AG04450 (cell line): Measurements from ENCODE around the gene FAM200B. TPM values are rescaled to one million over a fixed set of nuclear protein-coding genes. Genes with fewer than 3 reads are reported as not detected.
A peak's percentile ranks its signal among the peaks of the same experiment; 100 is the strongest.

Experiments used
- CTCF ChIA-PET: fragments of 300-600, 350-600 bp; formaldehyde crosslinking; extraction: SDS; loops from one replicate; lab custom pipeline; 2022; ENCODE audit warnings: antibody characterized with exemption, inconsistent platforms; lab: Charles Lee
- POLR2A ChIA-PET: fragments of 350-600 bp; formaldehyde crosslinking; extraction: SDS; loops from one replicate; lab custom pipeline; 2021; ENCODE audit warnings: antibody characterized with exemption, inconsistent platforms; lab: Yijun Ruan, JAX
- DNase-seq: peaks from one replicate; pipeline ENCODE4 v3.0.0-alpha.2; 2011; ENCODE audit warnings: low read depth, low spot score
- H3K27ac ChIP-seq: one replicate; pipeline ENCODE4 v1.5.1; 2012; ENCODE audit warnings: low read depth, low read length, control low read depth
- H3K27me3 ChIP-seq: one replicate; pipeline ENCODE4 v1.6.0; 2012; ENCODE audit warnings: low read length; ENCODE audit not compliant: control insufficient read depth, insufficient read depth
- H3K4me3 ChIP-seq: 2 replicates; pipeline ENCODE4 v1.5.1; 2011; ENCODE audit warnings: mild to moderate bottlenecking, low read depth, low read length, control low read depth
- H3K9me3 ChIP-seq: 2 replicates; pipeline ENCODE4 v1.5.1; 2012; ENCODE audit warnings: low read length; ENCODE audit not compliant: control insufficient read depth, insufficient read depth
- polyA plus RNA-seq: library from polyadenylated mRNA; depleted of rRNA; stranded (reverse); fragments of >200 nt; gene quantifications from 2 replicates; pipeline ENCODE4 v1.2.3, GENCODE V29; 2011
- TF ChIP-seq, protein P1 (sequence below): IDR thresholded peaks from 2 replicates; pipeline ENCODE4 v1.5.1; 2011; ENCODE audit warnings: low read depth, low read length, control low read depth, inconsistent platforms

FAM200B gene
- polyA plus RNA-seq, 1 experiment: 47.3 TPM

DNA sequence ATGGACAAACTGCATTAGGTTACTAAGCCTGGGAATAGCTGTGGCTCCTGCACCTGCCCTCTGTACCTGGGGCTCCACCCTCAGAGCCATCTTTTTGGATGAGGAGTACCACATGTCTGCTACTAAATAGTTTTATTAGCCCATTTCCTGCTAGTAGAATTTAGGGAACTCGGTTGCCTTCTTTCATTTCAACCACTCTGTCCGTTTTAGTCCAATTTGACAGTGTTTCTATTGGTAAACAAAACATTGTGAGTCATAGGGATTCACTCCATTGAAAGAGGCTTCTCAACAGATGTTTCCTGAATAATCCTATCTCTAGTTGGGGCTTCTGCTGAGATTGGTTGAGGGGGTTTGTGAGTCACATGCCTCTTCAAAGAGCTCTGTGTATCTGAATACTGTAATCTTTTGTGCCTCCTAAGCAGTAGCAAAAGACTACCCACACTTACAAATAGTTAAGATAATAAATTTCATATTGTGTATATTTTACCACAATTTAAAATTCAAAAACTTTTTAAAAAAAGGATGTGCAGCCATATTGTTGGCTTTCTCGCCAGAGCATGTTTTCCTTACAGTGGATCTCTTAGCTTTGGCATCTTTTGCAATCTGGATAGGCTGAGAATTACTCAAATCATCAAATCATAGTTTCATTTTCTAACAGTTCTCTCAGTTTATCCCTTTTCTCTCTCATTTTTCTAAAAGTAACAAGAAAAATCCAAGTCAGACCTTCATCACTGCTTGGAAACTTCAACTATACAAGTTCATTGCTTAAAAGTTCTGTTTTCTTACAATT lies 9.9 kb downstream of the FAM200B start:
- Histone ChIP-seq H3K9me3 (no peaks in the 10 kb centered on the region), H3K27ac (no peak overlapping the region), H3K27me3 (no peaks in the 10 kb centered on the region), H3K4me3 (no peak overlapping the region)
- peak; percentile 33 for DNase-seq
- TF ChIP-seq, protein P1, sequence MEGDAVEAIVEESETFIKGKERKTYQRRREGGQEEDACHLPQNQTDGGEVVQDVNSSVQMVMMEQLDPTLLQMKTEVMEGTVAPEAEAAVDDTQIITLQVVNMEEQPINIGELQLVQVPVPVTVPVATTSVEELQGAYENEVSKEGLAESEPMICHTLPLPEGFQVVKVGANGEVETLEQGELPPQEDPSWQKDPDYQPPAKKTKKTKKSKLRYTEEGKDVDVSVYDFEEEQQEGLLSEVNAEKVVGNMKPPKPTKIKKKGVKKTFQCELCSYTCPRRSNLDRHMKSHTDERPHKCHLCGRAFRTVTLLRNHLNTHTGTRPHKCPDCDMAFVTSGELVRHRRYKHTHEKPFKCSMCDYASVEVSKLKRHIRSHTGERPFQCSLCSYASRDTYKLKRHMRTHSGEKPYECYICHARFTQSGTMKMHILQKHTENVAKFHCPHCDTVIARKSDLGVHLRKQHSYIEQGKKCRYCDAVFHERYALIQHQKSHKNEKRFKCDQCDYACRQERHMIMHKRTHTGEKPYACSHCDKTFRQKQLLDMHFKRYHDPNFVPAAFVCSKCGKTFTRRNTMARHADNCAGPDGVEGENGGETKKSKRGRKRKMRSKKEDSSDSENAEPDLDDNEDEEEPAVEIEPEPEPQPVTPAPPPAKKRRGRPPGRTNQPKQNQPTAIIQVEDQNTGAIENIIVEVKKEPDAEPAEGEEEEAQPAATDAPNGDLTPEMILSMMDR: no peak
- POLR2A ChIA-PET: interaction anchor here (0.5 to 1.7 kb wide), 2 partner anchors 9 to 667 kb away, joined by 3 to 7 read pairs; partner anchors contain the start of gene FAM200B
- CTCF ChIA-PET: no interaction called here

DNA sequence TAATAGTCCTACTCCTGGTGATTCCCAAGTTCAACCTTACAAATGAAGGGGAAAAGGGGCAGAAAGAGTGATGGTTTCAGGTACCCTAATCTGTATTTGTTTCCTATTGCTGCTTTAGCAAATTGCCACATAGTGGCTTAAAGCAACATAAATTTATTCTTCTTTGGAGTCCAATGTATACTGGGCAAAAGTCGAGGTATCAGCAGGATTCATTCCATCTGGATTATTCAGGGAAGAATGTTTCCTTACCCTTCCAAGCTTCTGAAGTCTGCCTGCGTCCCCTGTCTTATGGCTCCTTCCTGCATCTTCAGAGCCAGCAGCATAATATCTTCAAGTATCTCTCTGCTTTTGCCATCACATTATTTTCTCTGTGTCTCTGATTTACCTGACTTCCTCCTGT lies 11.0 kb downstream of the FAM200B start:
- ChIA-PET POLR2A (interaction anchor here (1.7 kb wide), 1 partner anchor 11 kb away, joined by 7 read pairs; the partner anchor contains the start of gene FAM200B), CTCF (no interaction called here)
- no peak for DNase-seq
- no peaks in the 10 kb centered on the region for H3K27me3 ChIP-seq
- H3K4me3 ChIP-seq: no peak overlapping the region
- H3K9me3 ChIP-seq: no peaks in the 10 kb centered on the region
- TF ChIP-seq, protein P1: no peak
- no peak overlapping the region for H3K27ac ChIP-seq

DNA sequence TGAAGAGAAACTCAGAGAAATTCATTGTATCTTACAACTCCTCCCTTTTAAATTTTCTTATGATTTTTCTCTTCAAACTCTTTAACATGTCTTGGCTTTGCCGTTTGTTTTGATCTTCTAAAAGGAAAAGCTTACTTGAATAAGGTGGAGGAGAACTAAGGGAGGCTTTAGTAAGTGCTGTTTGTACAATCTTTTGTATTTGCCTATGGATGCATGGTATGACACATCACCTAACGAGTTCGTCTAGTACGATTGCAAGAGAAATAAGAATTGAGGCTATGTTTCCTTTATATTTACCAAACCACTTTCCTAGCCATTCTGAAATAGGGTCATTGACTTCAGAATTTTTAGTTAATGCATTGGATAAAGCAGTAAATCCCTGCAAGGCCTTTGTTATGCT lies 12.8 kb downstream of the FAM200B start:
- no peak for DNase-seq
- Histone ChIP-seq H3K27ac (no peak overlapping the region), H3K4me3 (no peak overlapping the region), H3K9me3 (no peaks in the 10 kb centered on the region), H3K27me3 (no peaks in the 10 kb centered on the region)
- POLR2A ChIA-PET: interaction anchor here (1.2 to 1.5 kb wide), 3 partner anchors 12 to 23 kb away, joined by 5 to 9 read pairs (median 5); partner anchors contain the start of gene FAM200B
- TF ChIP-seq, protein P1: no peak
- CTCF ChIA-PET: interaction anchor here (1.8 kb wide), 1 partner anchor 215 kb away, joined by 4 read pairs; no protein-coding TSS in a partner anchor

DNA sequence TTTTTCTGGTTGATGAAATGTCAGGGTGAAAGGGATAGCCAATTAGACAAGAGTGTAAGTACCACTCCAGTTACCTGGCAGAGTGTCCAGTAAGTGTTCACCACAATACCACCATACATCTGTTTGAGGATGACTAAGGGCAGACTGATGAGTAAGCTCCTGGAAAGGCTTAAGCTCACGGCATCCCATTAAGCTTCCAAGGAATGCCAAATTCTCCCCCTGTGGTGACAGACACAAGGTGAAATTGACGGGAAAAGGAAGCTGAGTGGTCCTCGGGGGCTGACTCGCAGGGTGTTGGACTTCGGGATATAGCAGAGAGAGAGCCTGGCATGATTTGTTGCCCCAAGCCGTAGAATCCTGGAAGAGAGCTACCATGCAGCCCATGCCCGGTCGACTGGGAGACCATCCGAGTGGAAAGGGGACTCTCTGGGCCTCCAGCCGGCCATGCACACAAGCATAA lies 13.6 kb downstream of the FAM200B start:
- DNase-seq: peak; percentile 86
- no peaks in the 10 kb centered on the region for H3K27me3 ChIP-seq
- peak overlapping the region; percentile 71 for H3K27ac ChIP-seq
- no peak overlapping the region for H3K4me3 ChIP-seq
- no peaks in the 10 kb centered on the region for H3K9me3 ChIP-seq
- CTCF ChIA-PET: interaction anchor here (1.8 kb wide), 1 partner anchor 216 kb away, joined by 4 read pairs; no protein-coding TSS in a partner anchor
- TF ChIP-seq, protein P1: no peak
- POLR2A ChIA-PET: interaction anchor here (0.5 to 1.7 kb wide), 7 partner anchors 10 to 244 kb away, joined by 3 to 9 read pairs (median 5); partner anchors contain the start of genes FAM200B and FBXL5
